ENCODE measurements around the gene SRRT. TPM values are rescaled to one million over a fixed set of nuclear protein-coding genes. Genes with fewer than 3 reads are reported as not detected.

SRRT gene
- total and polyA plus RNA-seq, 2 donors (not counting 1 experiment from before 2014, with no cell fraction given) = 198 to 209 TPM

GRCh38 chr7:100893910-100894721 is 19.2 kb downstream of the SRRT start:
- ChIA-PET CTCF (interaction anchor here (0.5 to 2.9 kb wide), 20 partner anchors 9 to 389 kb away, joined by 3 to 32 read pairs (median 4); partner anchors contain the start of genes SLC12A9, SRRT and VGF), POLR2A (interaction anchor here (0.7 kb wide), 2 partner anchors 165 to 316 kb away, joined by 5 to 8 read pairs; no protein-coding TSS in a partner anchor)
- no peaks in the 10 kb centered on the region for H3K36me3 ChIP-seq (replicated peaks in 1 of 2; ENCODE audit: control extremely low read depth in 1 of 2, control insufficient read depth in 1 of 2, extremely low read depth in 1 of 2, insufficient read depth in 2 of 2, low read length in 1 of 2)
- Mint-ChIP-seq H3K4me3 (peak overlapping the region; percentile 13), H3K27ac (no peak overlapping the region), H3K9me3 (ENCODE audit: insufficient read depth) (no peaks in the 10 kb centered on the region), H3K27me3 (peaks cover 36% of the 10 kb centered on the region), H3K4me1 (peaks cover 22% of the 10 kb centered on the region)
- peaks cover 0 to 75% (median 26%) of the 10 kb centered on the region in 4 experiments for H3K27me3 ChIP-seq (replicated peaks in 1 of 4; ENCODE audit: control extremely low read depth in 1 of 4, control insufficient read depth in 3 of 4, insufficient read depth in 4 of 4, low read length in 3 of 4)
- no peak overlapping the region for H3K27ac ChIP-seq (ENCODE audit: low read length in 2 of 2)
- ATAC-seq (ENCODE audit: low read depth) (no peak), DNase-seq (no peak)
- H3K79me2 ChIP-seq (ENCODE audit: control insufficient read depth, insufficient read depth, low read length) = peaks cover 2% of the 10 kb centered on the region
- WGBS (ENCODE audit: insufficient coverage) = 53% methylated on average over 34 of the region's 40 CpGs
- H3K9ac ChIP-seq (ENCODE audit: low read length) = no peak overlapping the region
- H3K4me1 ChIP-seq (ENCODE audit: control insufficient read depth in 2 of 2, insufficient read depth in 2 of 2, low read length in 2 of 2) = peaks cover 33 to 36% of the 10 kb centered on the region in 2 donors
- H4K20me1 ChIP-seq (ENCODE audit: control insufficient read depth, insufficient read depth, low read length, poor library complexity, severe bottlenecking) = peaks cover under 1% of the 10 kb centered on the region
- no peak overlapping the region for H2AFZ ChIP-seq (ENCODE audit: insufficient read depth, low read depth, low read length, poor library complexity, severe bottlenecking)
- no peak overlapping the region for H3K4me3 ChIP-seq (ENCODE audit: control extremely low read depth in 1 of 5, extremely low read depth in 1 of 5, insufficient read depth in 1 of 5, low read depth in 2 of 5, low read length in 4 of 5)
- peaks cover 0 to 12% (median 0%) of the 10 kb centered on the region in 3 donors for H3K9me3 ChIP-seq (ENCODE audit: control extremely low read depth in 1 of 3, control insufficient read depth in 2 of 3, insufficient read depth in 1 of 3, low read length in 2 of 3)
- H3K4me2 ChIP-seq (replicated peaks; ENCODE audit: low read depth, low read length, poor library complexity, severe bottlenecking) = peak overlapping the region; percentile 100
- TF ChIP-seq CTCF (IDR thresholded peaks at IDR 0.05) (no peak), EZH2 (IDR thresholded peaks at IDR 0.05; ENCODE audit: borderline replicate concordance, insufficient read depth, low read depth, low read length, poor library complexity, severe bottlenecking) (no peak)
- intact Hi-C loops (cut with micrococcal nuclease) = loop anchor here (10.0 kb wide), 1 partner anchor 251 kb away; no protein-coding TSS in a partner anchor
